ENCODE results near the gene GSTP1.

Gene GSTP1

GRCh38 chr11:67631411-67631810 is 47.8 kb downstream of the GSTP1 start:
- no peak overlapping the region for H2AFZ ChIP-seq
- H3K4me1 ChIP-seq, result peaks cover 9% of the 10 kb centered on the region
- no peaks in the 10 kb centered on the region for H3K27me3 ChIP-seq (ENCODE audit: control insufficient read depth, insufficient read depth, low read length)
- no peaks in the 10 kb centered on the region for H3K79me2 ChIP-seq
- H3K27ac ChIP-seq, result no peak overlapping the region
- no peaks in the 10 kb centered on the region for H3K9me3 ChIP-seq (ENCODE audit: control insufficient read depth, low read length)
- no peaks in the 10 kb centered on the region for H3K36me3 ChIP-seq (ENCODE audit: control insufficient read depth, insufficient read depth, low read length)
- TF ChIP-seq, protein P1, sequence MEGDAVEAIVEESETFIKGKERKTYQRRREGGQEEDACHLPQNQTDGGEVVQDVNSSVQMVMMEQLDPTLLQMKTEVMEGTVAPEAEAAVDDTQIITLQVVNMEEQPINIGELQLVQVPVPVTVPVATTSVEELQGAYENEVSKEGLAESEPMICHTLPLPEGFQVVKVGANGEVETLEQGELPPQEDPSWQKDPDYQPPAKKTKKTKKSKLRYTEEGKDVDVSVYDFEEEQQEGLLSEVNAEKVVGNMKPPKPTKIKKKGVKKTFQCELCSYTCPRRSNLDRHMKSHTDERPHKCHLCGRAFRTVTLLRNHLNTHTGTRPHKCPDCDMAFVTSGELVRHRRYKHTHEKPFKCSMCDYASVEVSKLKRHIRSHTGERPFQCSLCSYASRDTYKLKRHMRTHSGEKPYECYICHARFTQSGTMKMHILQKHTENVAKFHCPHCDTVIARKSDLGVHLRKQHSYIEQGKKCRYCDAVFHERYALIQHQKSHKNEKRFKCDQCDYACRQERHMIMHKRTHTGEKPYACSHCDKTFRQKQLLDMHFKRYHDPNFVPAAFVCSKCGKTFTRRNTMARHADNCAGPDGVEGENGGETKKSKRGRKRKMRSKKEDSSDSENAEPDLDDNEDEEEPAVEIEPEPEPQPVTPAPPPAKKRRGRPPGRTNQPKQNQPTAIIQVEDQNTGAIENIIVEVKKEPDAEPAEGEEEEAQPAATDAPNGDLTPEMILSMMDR (IDR thresholded peaks at IDR 0.05), result no peak
- no peak overlapping the region for H3K9ac ChIP-seq
- H3K4me3 ChIP-seq (ENCODE audit: low read depth, low read length), result no peak overlapping the region
- H3K4me2 ChIP-seq (ENCODE audit: low read length), result no peak overlapping the region

GRCh38 chr11:67631853-67632174 is 48.2 kb downstream of the GSTP1 start:
- TF ChIP-seq, protein P1 (IDR thresholded peaks at IDR 0.05), result no peak
- Histone ChIP-seq H2AFZ (no peak overlapping the region), H3K79me2 (no peaks in the 10 kb centered on the region), H3K27ac (no peak overlapping the region), H3K27me3 (ENCODE audit: control insufficient read depth, insufficient read depth, low read length) (no peaks in the 10 kb centered on the region), H3K4me2 (ENCODE audit: low read length) (no peak overlapping the region), H3K36me3 (ENCODE audit: control insufficient read depth, insufficient read depth, low read length) (no peaks in the 10 kb centered on the region), H3K4me1 (peaks cover 9% of the 10 kb centered on the region), H3K4me3 (ENCODE audit: low read depth, low read length) (no peak overlapping the region), H3K9me3 (ENCODE audit: control insufficient read depth, low read length) (no peaks in the 10 kb centered on the region), H3K9ac (no peak overlapping the region)

DNA sequence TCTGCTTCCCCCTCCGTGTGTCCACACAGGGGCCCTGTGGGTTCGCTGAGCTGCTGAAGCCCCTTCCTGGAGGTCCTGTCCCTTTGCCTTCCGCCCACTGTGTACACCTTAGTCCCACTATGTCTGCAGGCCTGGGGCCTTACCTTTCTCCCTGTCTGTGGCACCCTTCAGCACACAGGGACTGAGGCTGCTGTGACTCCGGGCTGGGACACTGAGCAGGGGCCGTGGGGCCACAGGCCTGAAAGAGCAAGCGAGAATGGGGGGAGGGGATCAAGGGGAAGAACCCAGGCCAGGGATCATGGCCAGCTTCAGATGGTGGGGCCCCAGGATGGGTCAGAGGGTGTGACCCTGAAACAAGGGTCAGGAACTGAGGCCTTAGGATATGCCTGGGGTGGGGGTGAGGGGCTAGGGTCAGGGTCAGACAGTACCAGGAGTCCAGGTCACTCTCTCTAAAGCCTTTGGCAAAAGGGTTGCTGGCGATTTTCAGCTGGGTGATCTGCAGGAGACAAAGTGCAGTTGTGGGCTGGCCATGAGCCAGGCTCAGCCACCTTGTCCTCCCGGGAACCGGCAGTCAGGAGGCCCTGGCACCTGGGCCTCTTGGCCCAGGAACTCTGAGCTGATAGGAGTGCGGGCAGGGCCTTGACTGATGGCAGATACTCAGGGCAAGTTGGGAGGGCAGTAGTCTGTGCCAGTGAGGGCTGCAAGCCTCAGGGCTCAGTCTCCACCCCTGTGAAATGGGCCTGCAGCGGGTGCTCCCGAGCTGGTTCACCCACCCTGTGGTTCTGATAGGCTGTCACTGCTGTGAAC is 48.8 kb downstream of the GSTP1 start:
- no peaks in the 10 kb centered on the region for H3K36me3 ChIP-seq (ENCODE audit: control insufficient read depth, insufficient read depth, low read length)
- no peaks in the 10 kb centered on the region for H3K79me2 ChIP-seq
- H3K9me3 ChIP-seq (ENCODE audit: control insufficient read depth, low read length), result no peaks in the 10 kb centered on the region
- H3K27ac ChIP-seq, result no peak overlapping the region
- H3K4me1 ChIP-seq, result peaks cover 9% of the 10 kb centered on the region
- peak overlapping the region; percentile 17 for H2AFZ ChIP-seq
- no peak overlapping the region for H3K4me2 ChIP-seq (ENCODE audit: low read length)
- no peak overlapping the region for H3K4me3 ChIP-seq (ENCODE audit: low read depth, low read length)
- H3K27me3 ChIP-seq (ENCODE audit: control insufficient read depth, insufficient read depth, low read length), result no peaks in the 10 kb centered on the region
- no peak overlapping the region for H3K9ac ChIP-seq
- TF ChIP-seq, protein P1 (IDR thresholded peaks at IDR 0.05), result no peak

- Histone ChIP-seq H3K4me3 (ENCODE audit: low read depth, low read length) (no peak overlapping the region), H3K4me2 (ENCODE audit: low read length) (no peak overlapping the region), H3K27ac (no peak overlapping the region), H3K9me3 (ENCODE audit: control insufficient read depth, low read length) (no peaks in the 10 kb centered on the region), H3K27me3 (ENCODE audit: control insufficient read depth, insufficient read depth, low read length) (no peaks in the 10 kb centered on the region), H3K79me2 (no peaks in the 10 kb centered on the region), H2AFZ (no peak overlapping the region), H3K36me3 (ENCODE audit: control insufficient read depth, insufficient read depth, low read length) (no peaks in the 10 kb centered on the region), H3K9ac (no peak overlapping the region), H3K4me1 (peaks cover 9% of the 10 kb centered on the region)
- TF ChIP-seq, protein P1 (IDR thresholded peaks at IDR 0.05), result no peak
These were observed 49.6 kb downstream of the GSTP1 start for GRCh38 chr11:67632982-67633755.

Measured in parathyroid adenoma (tissue), 2 donors.